Effector memory CD8-positive, alpha-beta T cell (primary cell): ENCODE results near the gene TMEM87A.

Source experiments
- ATAC-seq: fragments of 150-1000 bp; cut with Tn5 transposase; replicated peaks from 2 replicates; pipeline ENCODE4 v1.10.0; 2021; ENCODE audit warnings: mild to moderate bottlenecking, moderate library complexity
- DNase-seq, 3 experiments: peaks; one replicate each; pipeline ENCODE4 v3.0.0; 2021
- H3K27ac Mint-ChIP-seq, 2 donors: one replicate each; pipeline ENCODE4 v1.8.0; 2022; ENCODE audit warnings: mild to moderate bottlenecking in 2 of 2, mixed read lengths in 2 of 2, moderate library complexity in 2 of 2
- H3K27me3 Mint-ChIP-seq, 2 donors: one replicate each; pipeline ENCODE4 v1.8.0; 2022; ENCODE audit warnings: mixed read lengths in 2 of 2
- H3K36me3 Mint-ChIP-seq: one replicate; pipeline ENCODE4 v1.8.0; 2022; ENCODE audit warnings: mild to moderate bottlenecking, moderate library complexity, mixed read lengths; ENCODE audit not compliant: insufficient read depth
- H3K4me1 Mint-ChIP-seq, 2 donors: one replicate each; pipeline ENCODE4 v1.8.0; 2022; ENCODE audit warnings: low read depth in 2 of 2, mixed read lengths in 2 of 2
- H3K4me3 Mint-ChIP-seq, 2 donors: one replicate each; pipeline ENCODE4 v1.8.0; 2022; ENCODE audit warnings: mild to moderate bottlenecking in 2 of 2, mixed read lengths in 2 of 2, moderate library complexity in 2 of 2
- H3K9me3 Mint-ChIP-seq, 2 donors: one replicate each; pipeline ENCODE4 v1.8.0; 2022; ENCODE audit warnings: mixed read lengths in 2 of 2

The TMEM87A gene

GRCh38 chr15:42184736-42185135, 88.5 kb downstream of the TMEM87A start:
- no peak for ATAC-seq
- DNase-seq = no peak
- H3K4me1 Mint-ChIP-seq = no peaks in the 10 kb centered on the region
- no peak overlapping the region for H3K4me3 Mint-ChIP-seq
- H3K9me3 Mint-ChIP-seq = no peaks in the 10 kb centered on the region
- H3K36me3 Mint-ChIP-seq = peaks cover 91% of the 10 kb centered on the region
- no peak overlapping the region for H3K27ac Mint-ChIP-seq
- H3K27me3 Mint-ChIP-seq = no peaks in the 10 kb centered on the region

- DNase-seq (no peak), ATAC-seq (no peak)
- H3K36me3 Mint-ChIP-seq = peaks cover 87% of the 10 kb centered on the region
- H3K27me3 Mint-ChIP-seq = no peaks in the 10 kb centered on the region
- H3K4me1 Mint-ChIP-seq = no peaks in the 10 kb centered on the region
- H3K27ac Mint-ChIP-seq = no peak overlapping the region
- no peak overlapping the region for H3K4me3 Mint-ChIP-seq
- H3K9me3 Mint-ChIP-seq = no peaks in the 10 kb centered on the region
Measured at GRCh38 chr15:42184296-42184695, 88.9 kb downstream of the TMEM87A start.

GRCh38 chr15:42182961-42183360, 90.3 kb downstream of the TMEM87A start:
- peak overlapping the region; percentile 66 to 76 for H3K27ac Mint-ChIP-seq
- peaks cover 90% of the 10 kb centered on the region for H3K36me3 Mint-ChIP-seq
- no peaks in the 10 kb centered on the region for H3K9me3 Mint-ChIP-seq
- DNase-seq (no peak), ATAC-seq (no peak)
- no peaks in the 10 kb centered on the region for H3K4me1 Mint-ChIP-seq
- no peak overlapping the region for H3K4me3 Mint-ChIP-seq
- H3K27me3 Mint-ChIP-seq = no peaks in the 10 kb centered on the region

- H3K4me3 Mint-ChIP-seq = no peak overlapping the region
- ATAC-seq (no peak), DNase-seq (no peak)
- no peaks in the 10 kb centered on the region for H3K4me1 Mint-ChIP-seq
- H3K27ac Mint-ChIP-seq = peak overlapping the region in 1 of 2 donors; percentile 66
- no peaks in the 10 kb centered on the region for H3K27me3 Mint-ChIP-seq
- H3K36me3 Mint-ChIP-seq = peaks cover 90% of the 10 kb centered on the region
- no peaks in the 10 kb centered on the region for H3K9me3 Mint-ChIP-seq
Measured at GRCh38 chr15:42182328-42182886, 90.8 kb downstream of the TMEM87A start.

GRCh38 chr15:42178056-42178455, 95.2 kb downstream of the TMEM87A start:
- H3K4me3 Mint-ChIP-seq = no peak overlapping the region
- no peak overlapping the region for H3K27ac Mint-ChIP-seq
- H3K36me3 Mint-ChIP-seq = peaks cover 83% of the 10 kb centered on the region
- no peaks in the 10 kb centered on the region for H3K9me3 Mint-ChIP-seq
- peaks cover 0 to 1% of the 10 kb centered on the region in 2 donors for H3K4me1 Mint-ChIP-seq
- DNase-seq (no peak), ATAC-seq (no peak)
- no peaks in the 10 kb centered on the region for H3K27me3 Mint-ChIP-seq

GRCh38 chr15:42175671-42176070, 97.6 kb downstream of the TMEM87A start:
- ATAC-seq (no peak), DNase-seq (no peak)
- peaks cover 0 to 4% of the 10 kb centered on the region in 2 donors for H3K4me1 Mint-ChIP-seq
- H3K4me3 Mint-ChIP-seq = no peak overlapping the region
- peaks cover 77% of the 10 kb centered on the region for H3K36me3 Mint-ChIP-seq
- H3K9me3 Mint-ChIP-seq = no peaks in the 10 kb centered on the region
- peak overlapping the region in 1 of 2 donors; percentile 9 for H3K27ac Mint-ChIP-seq
- no peaks in the 10 kb centered on the region for H3K27me3 Mint-ChIP-seq

- Mint-ChIP-seq H3K4me3 (no peak overlapping the region), H3K27ac (no peak overlapping the region), H3K27me3 (no peaks in the 10 kb centered on the region), H3K4me1 (peaks cover 0 to 4% of the 10 kb centered on the region in 2 donors), H3K9me3 (no peaks in the 10 kb centered on the region), H3K36me3 (peaks cover 81% of the 10 kb centered on the region)
- no peak for ATAC-seq
- no peak for DNase-seq
Measured at GRCh38 chr15:42172475-42172874, 100.8 kb downstream of the TMEM87A start.

GRCh38 chr15:42171795-42172194, 101.4 kb downstream of the TMEM87A start:
- H3K9me3 Mint-ChIP-seq = no peaks in the 10 kb centered on the region
- peaks cover 81% of the 10 kb centered on the region for H3K36me3 Mint-ChIP-seq
- H3K27ac Mint-ChIP-seq = peak overlapping the region; percentile 1 to 42
- H3K4me1 Mint-ChIP-seq = peaks cover 0 to 4% of the 10 kb centered on the region in 2 donors
- ATAC-seq (no peak), DNase-seq (no peak)
- H3K27me3 Mint-ChIP-seq = no peaks in the 10 kb centered on the region
- no peak overlapping the region for H3K4me3 Mint-ChIP-seq

GRCh38 chr15:42171122-42171521, 102.1 kb downstream of the TMEM87A start:
- Mint-ChIP-seq H3K27me3 (no peaks in the 10 kb centered on the region), H3K4me1 (peaks cover 0 to 4% of the 10 kb centered on the region in 2 donors), H3K27ac (peak overlapping the region; percentile 1 to 42), H3K4me3 (no peak overlapping the region), H3K9me3 (no peaks in the 10 kb centered on the region), H3K36me3 (peaks cover 83% of the 10 kb centered on the region)
- DNase-seq (no peak), ATAC-seq (no peak)

GRCh38 chr15:42166225-42166940, 106.8 kb downstream of the TMEM87A start:
- H3K4me1 Mint-ChIP-seq = no peaks in the 10 kb centered on the region
- H3K27me3 Mint-ChIP-seq = no peaks in the 10 kb centered on the region
- H3K27ac Mint-ChIP-seq = no peak overlapping the region
- DNase-seq = no peak
- peaks cover 89% of the 10 kb centered on the region for H3K36me3 Mint-ChIP-seq
- H3K4me3 Mint-ChIP-seq = no peak overlapping the region
- no peak for ATAC-seq
- no peaks in the 10 kb centered on the region for H3K9me3 Mint-ChIP-seq

- Mint-ChIP-seq H3K4me1 (no peaks in the 10 kb centered on the region), H3K27ac (peak overlapping the region in 1 of 2 donors; percentile 49)
- no peak for DNase-seq
Measured at GRCh38 chr15:42165106-42165505, 108.1 kb downstream of the TMEM87A start.

GRCh38 chr15:42163947-42164550, 109.2 kb downstream of the TMEM87A start:
- DNase-seq (no peak), ATAC-seq (no peak)
- Mint-ChIP-seq H3K27me3 (no peaks in the 10 kb centered on the region), H3K36me3 (peaks cover 65% of the 10 kb centered on the region), H3K9me3 (no peaks in the 10 kb centered on the region), H3K27ac (peak overlapping the region in 1 of 2 donors; percentile 49), H3K4me1 (no peaks in the 10 kb centered on the region), H3K4me3 (no peak overlapping the region)

More at GRCh38 chr15:42165106-42165505, 108.1 kb downstream of the TMEM87A start:
- ATAC-seq = no peak
- Mint-ChIP-seq H3K4me3 (no peak overlapping the region), H3K9me3 (no peaks in the 10 kb centered on the region), H3K36me3 (peaks cover 76% of the 10 kb centered on the region), H3K27me3 (no peaks in the 10 kb centered on the region)

GRCh38 chr15:42163291-42163690, 109.9 kb downstream of the TMEM87A start:
- Mint-ChIP-seq H3K27me3 (no peaks in the 10 kb centered on the region), H3K27ac (peak overlapping the region in 1 of 2 donors; percentile 19), H3K36me3 (peaks cover 58% of the 10 kb centered on the region), H3K4me1 (no peaks in the 10 kb centered on the region), H3K4me3 (no peak overlapping the region), H3K9me3 (no peaks in the 10 kb centered on the region)
- DNase-seq (no peak), ATAC-seq (no peak)
